ENCODE data around the gene ACTL7A. TPM values are rescaled to one million over a fixed set of nuclear protein-coding genes. Genes with fewer than 3 reads are reported as not detected.

Gene ACTL7A
- polyA plus RNA-seq, 1 donor (not counting 4 experiments of a cell fraction or from before 2014, with no cell fraction given): not detected

DNA sequence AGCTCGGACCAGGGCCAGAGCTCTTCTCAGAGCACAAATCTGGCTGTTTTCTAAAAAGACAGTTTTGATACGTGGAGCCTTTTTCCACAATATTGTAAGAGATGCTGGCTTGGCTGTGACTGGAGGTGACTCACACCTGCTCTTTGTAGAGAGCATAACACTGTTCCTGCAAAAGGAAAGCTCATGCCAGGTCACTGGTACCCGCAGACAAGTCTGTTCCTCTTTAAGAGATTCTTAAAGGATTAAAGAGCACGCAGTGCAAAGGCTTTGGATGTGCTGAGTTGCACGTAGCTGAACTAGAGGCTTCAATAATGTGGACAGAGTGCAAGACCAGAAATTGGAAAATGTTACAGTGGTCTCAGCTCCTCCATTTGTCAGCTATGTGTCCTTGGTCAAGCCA, 25.3 kb upstream of the ACTL7A start:
- Histone ChIP-seq H3K4me2 (ENCODE audit: control insufficient read depth, extremely low read depth, insufficient read depth, low read depth, low read length) (peak overlapping the region; percentile 89), H3K27me3 (ENCODE audit: control insufficient read depth, extremely low read depth, insufficient read depth, low read length) (no peaks in the 10 kb centered on the region), H4K20me1 (ENCODE audit: control insufficient read depth, extremely low read depth, insufficient read depth, low read length) (no peaks in the 10 kb centered on the region), H3K9me1 (ENCODE audit: control insufficient read depth, extremely low read depth, insufficient read depth, low read length) (no peaks in the 10 kb centered on the region), H3K9ac (ENCODE audit: control insufficient read depth, extremely low read depth, insufficient read depth, low read length) (peak overlapping the region; percentile 69), H3K27ac (ENCODE audit: control insufficient read depth, insufficient read depth, low read length) (peak overlapping the region; percentile 93), H2AFZ (ENCODE audit: control insufficient read depth, low read length) (no peak overlapping the region), H3K4me3 (ENCODE audit: control insufficient read depth in 2 of 3, extremely low read depth in 1 of 3, insufficient read depth in 2 of 3, low read depth in 1 of 3, low read length in 3 of 3) (no peak overlapping the region), H3K4me1 (ENCODE audit: control insufficient read depth, extremely low read depth, insufficient read depth, low read length) (peaks cover 52% of the 10 kb centered on the region), H3K79me2 (ENCODE audit: control insufficient read depth, insufficient read depth, low read length) (no peaks in the 10 kb centered on the region), H3K36me3 (ENCODE audit: control insufficient read depth in 2 of 2, extremely low read depth in 1 of 2, insufficient read depth in 2 of 2, low read length in 2 of 2) (no peaks in the 10 kb centered on the region), H3K9me3 (ENCODE audit: control insufficient read depth, low read depth, low read length) (peaks cover 2% of the 10 kb centered on the region)
- dilution Hi-C loops (cut with MboI; ENCODE audit: extremely low pct_ligation_motif_present, low sequenced_read_pairs): no loop called here
- FAIRE-seq (no peak), DNase-seq (ENCODE audit: low read depth, low spot score) (no peak)
- TF ChIP-seq, protein P1, sequence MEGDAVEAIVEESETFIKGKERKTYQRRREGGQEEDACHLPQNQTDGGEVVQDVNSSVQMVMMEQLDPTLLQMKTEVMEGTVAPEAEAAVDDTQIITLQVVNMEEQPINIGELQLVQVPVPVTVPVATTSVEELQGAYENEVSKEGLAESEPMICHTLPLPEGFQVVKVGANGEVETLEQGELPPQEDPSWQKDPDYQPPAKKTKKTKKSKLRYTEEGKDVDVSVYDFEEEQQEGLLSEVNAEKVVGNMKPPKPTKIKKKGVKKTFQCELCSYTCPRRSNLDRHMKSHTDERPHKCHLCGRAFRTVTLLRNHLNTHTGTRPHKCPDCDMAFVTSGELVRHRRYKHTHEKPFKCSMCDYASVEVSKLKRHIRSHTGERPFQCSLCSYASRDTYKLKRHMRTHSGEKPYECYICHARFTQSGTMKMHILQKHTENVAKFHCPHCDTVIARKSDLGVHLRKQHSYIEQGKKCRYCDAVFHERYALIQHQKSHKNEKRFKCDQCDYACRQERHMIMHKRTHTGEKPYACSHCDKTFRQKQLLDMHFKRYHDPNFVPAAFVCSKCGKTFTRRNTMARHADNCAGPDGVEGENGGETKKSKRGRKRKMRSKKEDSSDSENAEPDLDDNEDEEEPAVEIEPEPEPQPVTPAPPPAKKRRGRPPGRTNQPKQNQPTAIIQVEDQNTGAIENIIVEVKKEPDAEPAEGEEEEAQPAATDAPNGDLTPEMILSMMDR (optimal IDR thresholded peaks at IDR 0.05 in 1 of 3, IDR thresholded peaks at IDR 0.05 in 1 of 3, conservative IDR thresholded peaks at IDR 0.05 in 1 of 3; ENCODE audit: extremely low read depth in 1 of 3, insufficient read depth in 2 of 3, low read length in 3 of 3): no peak
- TF ChIP-seq EZH2 (IDR thresholded peaks at IDR 0.05; ENCODE audit: low read length): no peak

DNA sequence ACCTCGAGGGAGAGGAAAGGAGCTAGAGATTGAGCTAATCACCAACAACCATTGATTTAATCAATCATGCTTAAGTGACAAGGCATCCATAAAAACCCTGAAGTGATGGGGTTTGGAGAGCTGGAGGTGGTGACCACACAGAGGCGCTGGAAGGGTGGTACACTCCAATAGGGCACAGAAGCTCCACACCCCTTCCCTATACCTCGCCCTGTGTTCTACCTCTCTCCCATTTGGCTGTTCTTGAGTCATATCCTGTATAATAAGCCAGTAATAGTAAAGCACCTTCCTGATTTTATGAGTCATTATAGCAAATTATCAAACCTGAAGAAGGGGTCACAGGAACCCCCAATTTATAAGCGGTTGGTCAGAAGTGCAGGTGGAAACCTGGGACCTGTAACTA, 24.5 kb upstream of the ACTL7A start:
- no peak for TF ChIP-seq EZH2 (IDR thresholded peaks at IDR 0.05; ENCODE audit: low read length)
- TF ChIP-seq, protein P1 (optimal IDR thresholded peaks at IDR 0.05 in 1 of 3, IDR thresholded peaks at IDR 0.05 in 1 of 3, conservative IDR thresholded peaks at IDR 0.05 in 1 of 3; ENCODE audit: extremely low read depth in 1 of 3, insufficient read depth in 2 of 3, low read length in 3 of 3): peak in 2 of 3 experiments; percentile 16 to 57
- no peaks in the 10 kb centered on the region for H3K36me3 ChIP-seq (ENCODE audit: control insufficient read depth in 2 of 2, extremely low read depth in 1 of 2, insufficient read depth in 2 of 2, low read length in 2 of 2)
- H3K4me2 ChIP-seq (ENCODE audit: control insufficient read depth, extremely low read depth, insufficient read depth, low read depth, low read length): peak overlapping the region; percentile 89
- H3K9me3 ChIP-seq (ENCODE audit: control insufficient read depth, low read depth, low read length): peaks cover 2% of the 10 kb centered on the region
- H3K27ac ChIP-seq (ENCODE audit: control insufficient read depth, insufficient read depth, low read length): peak overlapping the region; percentile 93
- dilution Hi-C loops (cut with MboI; ENCODE audit: extremely low pct_ligation_motif_present, low sequenced_read_pairs): no loop called here
- no peaks in the 10 kb centered on the region for H3K9me1 ChIP-seq (ENCODE audit: control insufficient read depth, extremely low read depth, insufficient read depth, low read length)
- H3K4me3 ChIP-seq (ENCODE audit: control insufficient read depth in 2 of 3, extremely low read depth in 1 of 3, insufficient read depth in 2 of 3, low read depth in 1 of 3, low read length in 3 of 3): peak overlapping the region in 2 of 3 experiments; percentile 37 to 41
- peaks cover 46% of the 10 kb centered on the region for H3K4me1 ChIP-seq (ENCODE audit: control insufficient read depth, extremely low read depth, insufficient read depth, low read length)
- no peaks in the 10 kb centered on the region for H3K79me2 ChIP-seq (ENCODE audit: control insufficient read depth, insufficient read depth, low read length)
- no peaks in the 10 kb centered on the region for H3K27me3 ChIP-seq (ENCODE audit: control insufficient read depth, extremely low read depth, insufficient read depth, low read length)
- FAIRE-seq (no peak), DNase-seq (ENCODE audit: low read depth, low spot score) (peak; percentile 87)
- no peaks in the 10 kb centered on the region for H4K20me1 ChIP-seq (ENCODE audit: control insufficient read depth, extremely low read depth, insufficient read depth, low read length)
- H2AFZ ChIP-seq (ENCODE audit: control insufficient read depth, low read length): no peak overlapping the region
- peak overlapping the region; percentile 69 for H3K9ac ChIP-seq (ENCODE audit: control insufficient read depth, extremely low read depth, insufficient read depth, low read length)

Measured in keratinocyte (primary cell).